Activated CD8-positive, alpha-beta memory T cell treated with anti-CD3 and anti-CD28 coated beads for 48 hours (primary cell): ENCODE data around the gene WDR3.
"Not testable (repeated sequence)": the region's sequence is repeated elsewhere in the genome, so short reads cannot be mapped to it uniquely, and the experiment has no call there.

Source experiments
- DNase-seq, 3 experiments: peaks; one replicate each; pipeline ENCODE4 v3.0.0-alpha.2; 2020; ENCODE audit warnings: low read depth in 2 of 3, low spot score in 2 of 3

Gene WDR3

GRCh38 chr1:117929343-117930172 is at the start of gene WDR3, which contains the start of gene GDAP2:
TSS of gene WDR3 (plus strand) at chr1:117929739. CDS start at chr1:117933320, 3,581 bp downstream.
TSS of gene GDAP2 (minus strand) at chr1:117929621. CDS start at chr1:117920357, 9,264 bp downstream.
- peak; percentile 73 to 84 (median 80) for DNase-seq

GRCh38 chr1:117883616-117884015 is 45.9 kb upstream of the WDR3 start:
- DNase-seq: no peak

GRCh38 chr1:117886101-117886795 is 43.3 kb upstream of the WDR3 start:
- no peak for DNase-seq

- no peak for DNase-seq
Observed at GRCh38 chr1:117890452-117890851, 39.1 kb upstream of the WDR3 start.

- DNase-seq: no peak
Observed at GRCh38 chr1:117892512-117892911, 37.0 kb upstream of the WDR3 start.

GRCh38 chr1:117894078-117894477 is 35.5 kb upstream of the WDR3 start:
- DNase-seq: no peak

- DNase-seq: peak in 2 of 3 experiments; percentile 4 to 29
Observed at GRCh38 chr1:117895482-117896114, 33.9 kb upstream of the WDR3 start.

- DNase-seq: no peak
Observed at GRCh38 chr1:117897551-117897950, 32.0 kb upstream of the WDR3 start.

- DNase-seq: no peak
Observed at GRCh38 chr1:117899801-117900200, 29.7 kb upstream of the WDR3 start.

GRCh38 chr1:117902944-117903343 is 26.6 kb upstream of the WDR3 start:
- no peak for DNase-seq

GRCh38 chr1:117904485-117904884 is 25.1 kb upstream of the WDR3 start:
- no peak for DNase-seq

GRCh38 chr1:117905019-117905418 is 24.5 kb upstream of the WDR3 start:
- no peak for DNase-seq

GRCh38 chr1:117911051-117911450 is 18.5 kb upstream of the WDR3 start:
- DNase-seq: no peak

GRCh38 chr1:117919376-117919775 is 10.2 kb upstream of the WDR3 start:
- no peak for DNase-seq

GRCh38 chr1:117921991-117922390 is 7.5 kb upstream of the WDR3 start:
- DNase-seq: no peak

- DNase-seq: not testable (repeated sequence)
Observed at GRCh38 chr1:117922717-117923116, 6.8 kb upstream of the WDR3 start.

GRCh38 chr1:117925981-117926380 is 3.6 kb upstream of the WDR3 start:
- no peak for DNase-seq

GRCh38 chr1:117928881-117929342 is 627 bp upstream of the WDR3 start:
- DNase-seq: peak in 1 of 3 experiments; percentile 8

GRCh38 chr1:117930173-117930447 is 571 bp downstream of the WDR3 start:
- DNase-seq: no peak

GRCh38 chr1:117930484-117930883 is 945 bp downstream of the WDR3 start:
- no peak for DNase-seq

- DNase-seq: no peak
Observed at GRCh38 chr1:117932576-117932975, 3.0 kb downstream of the WDR3 start.

- DNase-seq: no peak
Observed at GRCh38 chr1:117933769-117934168, 4.2 kb downstream of the WDR3 start.
